Ishikawa (cell line): ENCODE results near the gene GORAB.

Source experiments
- EGR1 ChIP-seq: IDR thresholded peaks from 2 replicates; pipeline ENCODE4 v1.6.1; 2012
- EP300 ChIP-seq: IDR thresholded peaks from 2 replicates; pipeline ENCODE4 v1.6.1; 2012; ENCODE audit warnings: borderline replicate concordance
- RAD21 ChIP-seq: IDR thresholded peaks from 2 replicates; pipeline ENCODE4 v1.6.1; 2012; ENCODE audit warnings: low read depth
- REST ChIP-seq: IDR thresholded peaks from 2 replicates; pipeline ENCODE4 v1.6.1; 2012; ENCODE audit warnings: low read depth, mild to moderate bottlenecking
- TCF12 ChIP-seq: IDR thresholded peaks from 2 replicates; pipeline ENCODE4 v1.6.1; 2012; ENCODE audit warnings: low read depth
- TEAD4 ChIP-seq: IDR thresholded peaks from 2 replicates; pipeline ENCODE4 v1.6.1; 2012

GRCh38 chr1:170491291-170491690 lies 40.7 kb upstream of the GORAB start:
- TF ChIP-seq TCF12 (no peak), RAD21 (no peak), TEAD4 (no peak), EGR1 (no peak), EP300 (no peak), REST (no peak)
